Activated CD8-positive, alpha-beta memory T cell treated with anti-CD3 and anti-CD28 coated beads for 24 hours (primary cell): ENCODE results near the gene NR2F2.

Experiments
- DNase-seq: peaks from one replicate; pipeline ENCODE4 v3.0.0-alpha.2; 2020

Gene NR2F2

DNA sequence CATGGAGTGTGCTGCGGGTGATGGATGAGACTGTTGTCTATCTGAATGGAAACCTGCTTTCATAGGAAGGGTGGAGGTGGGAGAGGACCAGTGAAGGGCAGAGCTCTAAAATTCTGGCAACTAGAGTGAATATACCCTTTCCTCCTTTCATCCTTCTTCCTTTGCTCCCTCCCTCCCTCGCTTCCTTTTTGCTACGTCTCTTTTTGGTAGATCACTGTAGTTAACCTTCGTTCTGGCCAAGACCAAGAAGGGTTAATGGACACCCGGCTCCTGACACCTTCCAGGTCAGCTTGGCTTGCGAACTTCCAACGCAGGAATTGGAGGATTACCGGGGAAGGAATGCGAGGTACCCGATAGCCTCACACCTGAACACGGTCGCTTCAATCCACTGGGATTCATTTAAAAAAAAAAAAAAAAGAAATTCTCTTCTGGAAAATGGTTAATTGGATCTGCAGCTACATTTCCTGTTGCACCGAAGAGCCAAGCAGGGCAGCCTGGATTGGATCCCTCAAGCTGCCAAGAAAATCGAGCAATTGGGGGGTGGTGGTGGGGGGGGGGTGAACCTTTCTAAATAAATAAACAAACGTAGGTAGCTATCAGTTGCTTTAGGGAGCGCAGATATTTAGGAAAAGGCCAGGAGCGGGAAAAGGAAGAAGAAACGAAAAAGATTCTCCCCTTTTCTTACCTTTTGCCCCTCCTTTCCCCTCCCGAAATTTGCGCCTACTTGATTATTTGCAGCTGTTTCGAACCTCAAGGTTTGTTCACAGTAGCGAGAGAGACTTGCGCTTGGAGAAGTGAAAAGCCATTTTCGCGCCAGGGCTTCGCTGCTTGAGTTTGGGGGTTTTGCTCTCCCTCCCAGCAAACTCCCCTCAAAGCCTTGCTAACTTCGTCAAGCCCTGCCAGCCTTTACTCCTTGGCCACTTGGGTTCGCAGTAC lies 9.5 kb upstream of the NR2F2 start:
- DNase-seq = no peak

DNA sequence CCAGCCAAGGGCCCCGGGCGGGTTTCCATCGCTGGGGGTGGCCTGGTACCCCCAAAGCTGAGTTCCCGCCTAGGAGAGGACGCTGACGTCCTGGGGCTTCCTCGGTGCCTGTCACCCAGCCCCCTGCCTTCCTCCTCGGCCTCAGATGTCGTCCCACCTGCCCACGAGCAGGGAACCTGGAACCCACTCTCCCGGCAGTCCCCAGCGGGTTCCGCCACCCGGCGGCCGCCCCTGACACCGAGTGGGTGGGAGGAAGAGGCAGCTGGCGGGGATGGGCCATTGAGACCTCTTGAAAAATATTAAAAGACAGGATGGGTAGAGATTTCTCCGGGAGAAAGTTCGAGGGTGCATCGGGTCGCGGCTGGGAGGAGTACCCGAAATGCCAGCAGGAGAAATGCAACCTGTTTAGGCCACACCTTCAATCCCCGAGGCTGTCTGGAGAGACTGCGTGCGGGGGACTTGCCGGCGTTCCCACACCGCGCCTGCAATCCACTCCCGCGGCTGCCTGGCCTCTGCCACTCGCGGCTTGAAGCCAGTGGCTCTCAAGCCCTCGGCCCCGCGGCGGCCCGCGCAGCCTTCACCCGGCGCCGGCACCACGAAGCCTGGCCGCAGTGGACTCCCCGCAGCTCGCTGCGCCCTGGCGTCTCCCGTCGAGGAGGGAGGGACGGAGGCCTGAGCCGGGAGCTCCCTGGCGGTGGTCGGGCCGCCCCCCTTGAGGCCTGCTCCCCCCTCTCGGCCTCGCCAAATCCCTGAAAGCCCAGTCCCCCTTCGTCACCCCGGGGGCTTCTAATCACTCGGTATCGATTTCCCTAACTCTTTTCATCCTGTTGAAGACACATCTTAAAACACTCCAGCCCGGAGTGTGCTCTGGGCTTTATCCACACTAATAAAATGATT lies 8.6 kb upstream of the NR2F2 start:
- DNase-seq = no peak

DNA sequence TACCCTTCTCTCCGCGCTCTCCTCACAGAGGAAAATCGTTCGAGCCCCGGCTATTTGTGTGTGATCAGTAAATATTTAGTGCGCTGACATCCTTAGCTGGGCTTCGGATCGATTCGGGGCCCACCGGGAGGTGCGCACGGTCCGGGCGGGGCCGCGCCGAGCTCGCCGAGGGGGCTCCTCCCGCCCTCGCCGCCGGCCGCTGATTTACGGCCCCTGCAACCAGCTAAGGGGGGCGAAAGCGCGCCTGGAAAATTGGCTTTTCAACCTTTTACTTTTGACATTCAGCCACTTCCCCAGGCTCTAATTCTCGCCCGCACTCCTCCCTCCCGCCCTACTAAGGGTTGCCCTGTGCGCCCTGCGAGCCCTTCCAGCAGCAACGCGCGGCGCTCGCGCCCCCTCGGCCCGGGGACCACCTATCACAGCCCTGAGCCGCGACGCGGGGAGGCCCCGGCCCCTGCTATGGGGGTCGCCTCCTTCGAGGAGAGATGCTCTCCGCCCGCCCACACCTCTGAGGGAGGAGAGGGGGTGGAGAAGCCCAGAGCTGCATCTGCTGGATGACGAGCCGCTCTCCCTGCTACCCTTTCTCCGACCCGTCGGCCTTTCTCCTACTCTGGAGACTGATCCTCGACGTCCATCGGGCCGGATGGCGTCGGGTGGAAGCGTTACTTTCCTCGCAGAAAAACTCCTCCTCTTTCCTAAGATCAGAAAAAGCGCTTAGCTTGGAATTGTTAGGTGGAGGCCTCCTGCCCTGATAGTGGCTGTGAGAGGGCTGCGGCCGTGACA lies 7.8 kb upstream of the NR2F2 start:
- DNase-seq = no peak

DNA sequence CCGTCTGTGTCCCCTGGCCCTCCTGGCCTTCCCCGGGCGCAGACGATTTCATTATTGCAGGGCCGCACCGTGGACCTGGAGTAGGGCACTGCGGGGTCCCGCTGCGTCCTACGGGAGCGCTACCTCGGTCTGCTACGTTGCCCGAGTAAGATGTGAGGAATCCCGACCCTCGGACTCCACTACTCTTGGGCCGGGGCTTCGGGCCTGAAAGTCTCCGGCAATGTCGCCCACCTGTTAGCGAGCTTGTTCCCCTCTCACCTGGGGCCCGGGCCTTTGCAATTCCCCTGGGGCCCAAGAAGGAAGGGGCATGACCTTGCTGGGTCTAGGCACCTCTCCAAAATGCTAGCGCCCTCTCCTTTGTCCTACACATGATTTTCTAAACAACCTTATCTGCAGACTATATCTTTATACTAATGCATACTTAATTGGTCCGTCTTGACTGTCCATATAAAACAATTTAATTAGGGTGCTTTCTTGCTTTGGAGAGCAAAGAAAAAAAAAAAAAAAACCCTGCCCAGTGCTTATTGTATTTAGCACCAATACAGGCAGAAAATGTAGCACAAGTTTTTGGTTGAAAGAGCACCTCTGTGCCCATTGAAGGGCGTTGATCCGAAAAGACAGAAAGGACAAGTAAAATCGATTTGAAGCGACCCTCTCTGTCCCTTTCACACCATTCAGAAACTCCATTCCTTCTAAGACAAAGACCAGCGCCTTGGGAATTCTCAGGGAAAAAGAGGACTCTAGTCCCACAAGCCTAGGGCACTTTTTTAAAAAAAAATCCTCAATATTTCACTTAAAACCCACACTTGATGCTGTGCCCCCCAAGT lies 7.0 kb upstream of the NR2F2 start:
- DNase-seq = no peak

DNA sequence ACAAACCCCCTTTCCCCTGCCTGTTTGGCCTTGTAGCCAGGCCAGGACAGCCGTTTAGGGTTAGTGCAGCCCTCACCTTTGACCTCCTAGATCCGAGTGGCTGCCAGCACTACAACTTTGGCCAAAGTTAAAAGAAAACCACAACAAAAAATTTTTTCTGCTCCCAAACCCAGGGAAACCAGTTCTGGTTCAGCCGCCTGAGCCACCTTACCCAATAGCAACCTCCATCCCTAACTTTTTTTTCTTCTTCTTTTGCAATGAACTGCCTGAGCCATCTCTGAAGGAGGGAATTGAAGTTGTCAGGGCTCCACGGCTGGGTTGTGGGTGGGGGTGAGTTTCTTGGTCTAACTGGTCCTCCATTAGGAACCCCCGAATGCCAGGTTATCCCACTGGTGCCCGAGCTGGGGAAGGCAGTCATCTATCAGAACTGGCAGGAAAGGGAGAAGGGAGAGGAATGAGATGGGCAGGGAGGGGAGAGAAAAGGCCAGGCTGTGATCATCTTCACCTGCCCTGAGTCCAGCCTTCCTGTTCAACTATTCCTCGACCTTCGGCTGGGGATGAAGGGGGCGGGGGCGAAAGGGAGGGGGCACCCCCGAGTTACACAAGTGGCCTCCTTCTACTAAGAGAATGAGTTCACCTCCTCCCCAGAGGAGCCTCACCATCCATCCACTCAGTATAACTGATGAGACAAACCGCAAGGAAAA lies 6.2 kb upstream of the NR2F2 start:
- no peak for DNase-seq

DNA sequence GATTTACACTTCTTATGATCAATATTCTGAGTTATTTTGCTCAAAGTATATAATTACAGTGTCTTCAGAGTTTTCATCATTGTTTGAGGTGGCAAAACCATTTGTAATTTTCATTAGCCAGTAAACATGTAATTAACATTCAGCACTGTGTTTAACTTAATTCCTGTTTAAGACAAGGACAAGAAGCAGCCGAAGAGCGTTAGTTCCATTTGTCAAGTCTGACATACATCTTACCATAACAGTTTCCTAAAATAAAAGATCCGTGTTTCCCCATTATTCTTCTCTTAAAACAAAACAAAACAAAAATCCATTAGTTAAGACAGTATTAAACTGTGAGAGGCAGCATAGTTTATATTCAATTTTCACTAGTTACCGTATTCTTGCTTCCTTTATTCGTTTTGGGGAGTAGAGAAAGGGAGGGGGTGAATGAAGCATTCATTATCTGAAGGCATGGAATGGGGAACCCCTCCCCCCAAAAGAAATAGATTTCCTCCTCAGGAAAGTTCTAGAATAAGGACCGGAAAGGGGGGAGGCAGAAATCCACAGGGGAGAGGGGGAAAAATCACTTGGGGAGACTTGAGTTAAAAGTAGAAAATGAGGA lies 5.5 kb upstream of the NR2F2 start:
- no peak for DNase-seq

DNA sequence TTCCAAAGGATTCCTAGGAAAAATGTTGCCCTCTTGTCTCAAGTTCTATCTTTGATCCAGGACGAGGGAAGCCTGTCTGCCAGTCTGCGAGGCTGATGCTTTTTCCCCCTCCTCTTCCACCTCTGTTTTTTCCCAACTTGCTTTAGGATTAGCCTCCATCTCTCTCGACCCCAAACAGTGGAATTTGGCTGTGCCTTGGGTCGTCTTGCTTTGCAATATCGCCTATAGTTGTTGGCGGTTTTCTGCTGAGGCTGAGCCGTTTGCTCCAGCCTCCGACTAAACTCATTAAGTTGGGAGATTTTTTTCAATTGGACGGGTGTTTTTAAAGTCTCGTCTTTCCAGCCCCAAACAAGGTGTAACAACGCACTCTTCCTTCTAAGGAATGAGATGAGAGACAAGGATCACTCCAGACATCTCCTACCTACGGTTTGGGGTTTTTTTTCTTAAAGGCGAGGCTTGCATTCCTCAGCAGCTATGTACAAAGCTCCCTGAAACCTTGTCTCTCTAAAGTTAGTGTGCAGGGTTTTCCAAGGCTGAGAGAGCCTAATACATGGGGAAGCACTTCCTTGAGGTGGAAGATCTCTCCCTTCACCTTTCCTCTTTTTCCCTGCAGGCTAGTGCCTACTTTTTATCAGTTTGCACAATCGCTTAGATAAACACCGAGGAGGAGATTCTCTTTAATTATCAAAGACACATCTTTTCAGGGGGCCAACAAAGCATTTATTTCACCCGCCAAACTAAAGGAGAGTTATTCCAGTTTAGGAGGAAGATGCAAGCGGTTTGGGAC lies 4.8 kb upstream of the NR2F2 start:
- DNase-seq = no peak

DNA sequence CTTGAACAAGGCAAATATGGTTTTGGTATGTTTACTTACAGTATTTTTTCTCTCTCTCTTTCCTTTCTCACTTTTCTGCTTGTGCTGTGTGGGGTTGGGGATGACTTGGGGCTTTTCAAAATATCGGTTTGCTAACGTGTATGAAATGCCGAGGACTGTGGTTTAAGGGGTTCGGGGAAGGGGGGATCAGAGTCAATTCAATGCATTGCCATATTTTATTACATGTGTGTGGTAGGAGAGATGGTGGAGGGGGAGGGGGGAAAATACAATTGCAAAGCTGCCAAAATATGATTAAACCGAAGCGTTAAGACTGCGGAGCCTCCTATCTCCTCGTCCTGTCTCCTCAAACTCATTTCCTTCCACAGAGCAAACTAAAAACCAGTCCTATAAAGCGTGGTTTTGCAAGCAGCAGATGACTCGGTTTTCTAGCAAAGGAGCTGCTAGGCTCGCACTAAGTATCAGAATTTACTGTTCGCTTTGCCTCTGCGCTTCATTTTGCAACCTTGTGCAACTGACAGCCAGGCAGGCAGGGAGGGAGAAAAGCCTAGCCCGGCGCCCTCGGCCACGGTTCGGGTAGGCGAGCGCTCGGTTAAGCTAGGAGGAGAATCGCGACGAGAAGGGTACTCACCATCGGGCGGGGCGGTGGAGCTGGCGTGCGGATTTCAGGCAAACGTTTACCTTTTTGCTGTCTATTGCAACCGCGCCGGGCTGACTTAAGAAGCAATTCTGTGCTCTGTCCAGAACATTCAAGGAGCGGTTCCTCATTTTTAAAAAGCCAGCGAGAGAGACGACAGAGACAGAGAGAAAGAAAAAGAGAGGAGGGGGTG lies 4.0 kb upstream of the NR2F2 start:
- no peak for DNase-seq

DNA sequence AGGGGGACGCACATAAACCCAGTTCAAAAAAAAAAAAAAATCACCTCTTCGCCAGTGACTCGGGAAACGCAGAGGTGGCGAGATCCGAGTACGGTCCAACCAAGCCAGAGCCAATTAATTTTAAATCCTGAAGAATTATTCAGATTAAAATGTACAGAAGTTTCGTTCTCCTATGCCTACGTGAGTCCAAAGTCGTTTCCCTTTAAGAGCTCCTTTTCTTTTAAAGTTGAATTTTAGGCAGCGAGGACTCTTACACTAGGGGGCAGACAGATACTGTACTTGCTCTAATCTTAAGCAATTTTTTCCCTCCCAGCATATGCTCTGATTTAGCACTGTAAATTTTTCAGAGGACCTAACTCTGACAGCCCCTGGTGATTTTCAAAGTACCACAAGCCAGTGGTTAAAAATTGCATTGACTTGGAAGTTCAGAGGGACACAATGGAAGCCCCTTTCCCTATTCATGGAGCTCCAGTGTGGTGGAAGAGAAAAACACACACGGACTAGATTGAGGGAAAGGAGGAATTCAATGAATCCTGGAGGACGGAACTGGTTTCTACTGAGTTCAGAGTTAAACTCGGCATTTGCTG lies 3.3 kb upstream of the NR2F2 start:
- no peak for DNase-seq

DNA sequence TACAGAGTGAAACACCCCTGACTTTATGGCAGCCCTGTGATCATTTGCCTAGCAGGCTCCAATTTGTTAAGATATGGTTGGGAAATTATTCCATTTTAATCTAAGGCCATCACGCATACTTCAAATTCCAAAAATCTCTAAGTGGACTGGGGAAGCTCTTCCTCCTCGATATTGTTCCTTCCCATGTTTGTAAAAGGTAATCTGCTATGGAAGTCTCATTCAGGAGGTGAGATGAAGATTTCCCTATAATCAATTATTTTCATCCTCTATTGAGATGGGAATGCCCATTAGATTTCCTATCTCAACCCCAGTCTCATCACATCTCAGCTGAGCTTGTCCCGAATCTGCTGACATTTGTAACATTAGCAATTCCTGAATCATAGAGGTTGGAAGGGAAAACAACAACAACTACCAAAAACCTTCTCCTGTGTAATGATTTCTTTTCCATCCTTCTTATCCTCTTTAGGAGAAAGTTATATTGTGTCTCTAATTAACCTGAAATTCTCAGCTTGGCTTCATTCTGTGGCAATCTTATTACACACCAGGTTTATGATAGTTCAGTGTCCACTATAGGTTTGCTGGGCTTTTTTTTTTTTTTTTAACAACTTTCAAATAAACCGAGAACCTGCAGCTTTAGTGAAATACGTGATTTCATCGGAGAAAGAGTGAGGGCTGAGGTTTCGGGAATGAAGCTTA lies 2.2 kb upstream of the NR2F2 start:
- DNase-seq = no peak

DNA sequence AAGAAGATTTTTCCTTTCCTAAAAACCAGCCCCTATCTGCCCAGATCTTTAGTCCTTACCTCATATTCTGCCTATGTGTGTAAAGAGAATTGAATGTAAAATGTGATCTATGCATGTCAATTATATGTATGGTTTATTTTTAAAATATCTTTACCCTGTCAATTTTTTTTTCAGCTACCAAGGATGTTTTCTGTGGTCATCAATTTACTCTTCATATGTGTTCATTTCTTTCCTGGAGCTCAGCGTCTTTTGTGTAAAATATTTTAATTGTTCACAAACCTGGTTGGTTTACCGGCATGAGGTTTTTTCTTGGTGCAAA lies 1.7 kb upstream of the NR2F2 start:
- DNase-seq = no peak

DNA sequence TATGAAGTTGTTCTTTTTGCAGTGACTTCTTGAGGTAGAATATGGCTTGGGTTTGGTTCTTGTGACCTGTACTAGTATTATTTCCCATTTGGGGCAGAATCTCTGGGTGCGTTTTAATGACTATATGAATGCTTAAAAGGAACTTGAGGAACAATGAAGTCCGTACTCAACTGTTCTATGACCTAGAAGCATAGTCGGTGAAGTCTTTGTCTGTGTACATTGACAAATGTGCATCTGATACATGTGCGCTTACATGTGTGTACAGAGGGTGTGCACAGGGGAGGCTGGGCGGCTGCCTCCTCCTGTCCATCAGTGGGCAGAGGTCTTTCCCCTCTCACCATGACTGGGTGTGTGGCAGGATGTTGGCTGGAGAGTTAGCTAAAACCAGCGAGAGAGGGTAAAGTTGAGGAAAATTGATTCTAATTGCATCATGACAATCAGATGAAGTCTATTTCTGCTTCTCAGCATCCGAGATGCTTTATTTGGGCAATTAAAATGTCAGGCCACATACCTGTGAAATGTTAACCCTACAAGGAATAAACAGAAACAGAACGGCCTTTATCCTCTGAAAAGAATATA lies 1.0 kb upstream of the NR2F2 start:
- DNase-seq = no peak

DNA sequence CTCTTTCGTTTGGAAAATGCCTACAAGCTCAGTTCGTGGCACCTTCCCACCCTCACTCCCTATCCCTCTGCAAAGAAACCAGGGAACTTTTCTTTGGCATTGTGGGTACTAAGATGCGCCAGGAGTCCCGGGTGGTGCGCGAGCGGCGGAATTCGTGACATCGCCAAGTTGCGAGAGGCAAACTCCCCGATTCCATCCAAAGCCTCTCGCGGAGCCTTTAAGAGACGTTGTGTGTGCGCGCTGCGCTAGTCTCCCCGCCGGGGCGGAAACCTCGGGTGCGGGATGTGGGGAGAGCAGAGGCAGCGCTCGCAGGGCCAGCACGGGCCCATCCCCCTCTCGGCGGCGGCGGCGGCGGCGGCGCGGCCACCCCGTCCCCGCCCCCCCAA lies 443 bp upstream of the NR2F2 start:
- no peak for DNase-seq

DNA sequence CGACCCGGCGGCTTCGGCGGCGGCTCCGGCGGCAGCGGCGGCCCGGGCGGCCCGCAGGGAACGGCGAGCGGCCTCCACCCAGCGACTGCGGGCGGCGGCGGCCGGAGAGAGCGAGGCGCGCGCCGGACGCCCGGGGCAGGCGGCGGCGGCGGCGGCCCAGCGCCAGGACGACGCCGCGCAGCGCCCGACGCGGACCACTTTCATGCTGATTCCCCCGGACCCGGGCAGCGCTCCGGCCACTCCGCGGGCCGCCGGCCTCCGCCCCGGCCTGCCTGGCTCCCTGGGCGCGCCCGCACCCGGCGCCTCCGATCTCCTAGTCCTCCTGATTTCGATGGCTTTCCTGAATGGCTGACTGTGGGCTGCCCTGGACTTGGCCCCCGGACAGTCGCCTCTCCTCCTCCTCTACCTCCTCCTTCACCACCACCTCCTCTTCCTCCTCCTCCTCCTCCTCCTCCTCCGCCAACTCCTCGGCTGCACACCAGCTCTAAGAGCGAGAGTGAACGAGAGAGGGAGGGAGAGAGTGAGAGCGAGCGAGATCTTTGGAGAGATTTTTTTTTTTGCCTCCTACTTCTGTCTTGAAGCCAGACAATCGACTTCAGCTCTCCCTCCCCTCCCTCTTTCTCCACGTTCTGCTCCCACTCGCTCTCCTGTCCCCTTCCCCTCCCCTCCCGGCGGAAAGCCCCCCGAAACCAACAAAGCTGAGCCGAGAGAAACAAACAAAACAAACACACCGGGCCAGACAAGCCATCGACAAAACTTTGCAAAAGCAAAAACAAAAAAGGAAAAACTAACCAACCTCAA lies 844 bp downstream of the NR2F2 start:
- no peak for DNase-seq

DNA sequence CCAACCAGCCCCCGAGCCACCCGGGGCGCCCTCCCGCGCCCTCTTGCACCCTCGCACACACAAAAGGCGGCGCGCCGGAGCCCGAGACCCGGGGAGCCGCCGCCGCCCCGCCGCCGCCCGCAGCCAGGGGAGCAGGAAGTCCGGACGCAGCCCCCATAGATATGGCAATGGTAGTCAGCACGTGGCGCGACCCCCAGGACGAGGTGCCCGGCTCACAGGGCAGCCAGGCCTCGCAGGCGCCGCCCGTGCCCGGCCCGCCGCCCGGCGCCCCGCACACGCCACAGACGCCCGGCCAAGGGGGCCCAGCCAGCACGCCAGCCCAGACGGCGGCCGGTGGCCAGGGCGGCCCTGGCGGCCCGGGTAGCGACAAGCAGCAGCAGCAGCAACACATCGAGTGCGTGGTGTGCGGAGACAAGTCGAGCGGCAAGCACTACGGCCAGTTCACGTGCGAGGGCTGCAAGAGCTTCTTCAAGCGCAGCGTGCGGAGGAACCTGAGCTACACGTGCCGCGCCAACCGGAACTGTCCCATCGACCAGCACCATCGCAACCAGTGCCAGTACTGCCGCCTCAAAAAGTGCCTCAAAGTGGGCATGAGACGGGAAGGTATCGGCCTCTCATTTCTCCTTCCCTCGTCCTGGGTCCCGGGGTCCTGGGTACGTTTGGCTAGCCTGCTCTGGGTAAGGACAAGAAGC lies 1.6 kb downstream of the NR2F2 start:
- DNase-seq = no peak

DNA sequence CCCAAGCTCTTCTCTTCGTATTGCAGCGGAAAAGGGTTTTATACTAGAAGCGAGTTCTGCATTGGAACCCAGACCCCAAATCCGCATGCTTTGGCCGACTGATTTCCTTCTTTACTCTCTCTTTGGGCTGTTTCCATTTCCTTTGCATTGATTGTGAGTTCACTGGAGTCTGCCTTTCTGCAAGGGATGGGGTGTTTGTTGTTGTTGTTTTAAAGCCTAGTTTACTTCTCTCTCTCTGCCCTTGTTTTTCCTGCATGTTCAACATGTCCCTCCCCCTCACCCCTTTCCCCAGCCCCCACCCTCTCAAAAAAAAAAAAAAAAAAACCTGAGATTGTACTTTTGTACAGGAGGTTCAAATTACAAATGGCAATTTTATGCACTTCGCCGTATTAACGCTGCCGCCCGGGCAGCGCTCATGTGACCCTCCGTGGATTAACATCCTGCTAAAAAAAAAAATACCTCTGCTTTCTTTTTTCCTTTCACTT lies 2.2 kb downstream of the NR2F2 start:
- no peak for DNase-seq
